Progenitor cell of endocrine pancreas (in vitro differentiated cells): ENCODE results near the gene LBX1. TPM values are rescaled to one million over a fixed set of nuclear protein-coding genes. Genes with fewer than 3 reads are reported as not detected.

Experiments used
- DNase-seq: peaks from one replicate; pipeline ENCODE4 v3.0.0; 2021; ENCODE audit warnings: low spot score; ENCODE audit not compliant: unreplicated experiment
- H3K27ac Mint-ChIP-seq: 2 replicates; pipeline ENCODE4 v1.8.0; 2021; ENCODE audit warnings: mild to moderate bottlenecking, moderate library complexity, mixed read lengths
- H3K27me3 Mint-ChIP-seq: 2 replicates; pipeline ENCODE4 v1.8.0; 2021; ENCODE audit warnings: mixed read lengths
- H3K36me3 Mint-ChIP-seq: 2 replicates; pipeline ENCODE4 v1.8.0; 2022; ENCODE audit warnings: mixed read lengths; ENCODE audit not compliant: insufficient read depth
- H3K4me1 Mint-ChIP-seq: 2 replicates; pipeline ENCODE4 v1.8.0; 2021; ENCODE audit warnings: low read depth, mixed read lengths
- H3K4me3 Mint-ChIP-seq: 2 replicates; pipeline ENCODE4 v1.8.0; 2021; ENCODE audit warnings: low read depth, mild to moderate bottlenecking, moderate library complexity, mixed read lengths
- H3K9me3 Mint-ChIP-seq: 2 replicates; pipeline ENCODE4 v1.8.0; 2021; ENCODE audit warnings: low read depth, mixed read lengths
- total RNA-seq: library from RNA; stranded (reverse); gene quantifications from 2 replicates; pipeline ENCODE4 v1.2.1, GENCODE V29; 2021
- TF ChIP-seq, protein P1 (sequence below): fragments of 200-600 bp; sonication (generic); IDR thresholded peaks from one replicate; pipeline ENCODE4 v1.5.0; 2021; ENCODE audit warnings: antibody characterized with exemption, mild to moderate bottlenecking; ENCODE audit not compliant: unreplicated experiment

Gene LBX1
- total RNA-seq, 1 donor from 2014 or later = not detected

DNA sequence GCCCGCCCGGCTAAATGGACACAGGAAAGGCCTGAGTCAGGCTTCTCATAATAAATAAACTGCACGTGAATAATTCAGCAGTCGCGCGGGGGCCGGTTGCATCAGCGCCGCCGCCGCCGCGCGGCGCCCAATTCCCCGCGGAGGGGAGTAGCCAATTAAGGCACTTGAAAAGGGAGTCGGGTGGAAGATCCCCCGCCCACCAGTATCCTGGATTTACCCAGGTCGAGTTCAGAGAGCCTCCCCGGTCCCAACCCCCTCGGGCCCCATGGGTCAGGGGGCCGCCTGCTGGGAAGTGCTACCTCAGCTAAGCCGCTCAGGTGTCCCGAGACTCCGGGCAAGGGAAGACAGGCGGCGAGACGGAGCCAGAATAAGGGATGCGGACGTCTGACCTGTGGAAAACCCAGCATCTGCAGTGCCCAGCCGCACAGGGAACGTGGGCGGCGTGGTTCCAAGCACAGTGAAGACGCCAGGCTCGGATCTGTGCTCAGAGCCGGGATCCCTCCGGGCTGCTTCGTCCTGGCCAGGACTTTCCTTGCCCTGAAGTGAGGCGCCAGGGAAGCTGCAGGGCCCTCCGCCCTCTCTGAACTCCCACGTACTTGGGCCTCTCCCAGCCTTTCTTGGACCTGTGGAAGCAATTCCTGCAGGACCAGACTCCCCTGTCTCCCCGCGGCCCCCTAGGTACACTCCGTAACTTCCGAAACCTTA, 7.3 kb upstream of the LBX1 start:
- peaks cover 98% of the 10 kb centered on the region for H3K27me3 Mint-ChIP-seq
- H3K9me3 Mint-ChIP-seq = no peaks in the 10 kb centered on the region
- DNase-seq = no peak
- H3K4me1 Mint-ChIP-seq = peaks cover 3% of the 10 kb centered on the region
- H3K27ac Mint-ChIP-seq = no peak overlapping the region
- H3K36me3 Mint-ChIP-seq = no peaks in the 10 kb centered on the region
- H3K4me3 Mint-ChIP-seq = no peak overlapping the region
- TF ChIP-seq, protein P1, sequence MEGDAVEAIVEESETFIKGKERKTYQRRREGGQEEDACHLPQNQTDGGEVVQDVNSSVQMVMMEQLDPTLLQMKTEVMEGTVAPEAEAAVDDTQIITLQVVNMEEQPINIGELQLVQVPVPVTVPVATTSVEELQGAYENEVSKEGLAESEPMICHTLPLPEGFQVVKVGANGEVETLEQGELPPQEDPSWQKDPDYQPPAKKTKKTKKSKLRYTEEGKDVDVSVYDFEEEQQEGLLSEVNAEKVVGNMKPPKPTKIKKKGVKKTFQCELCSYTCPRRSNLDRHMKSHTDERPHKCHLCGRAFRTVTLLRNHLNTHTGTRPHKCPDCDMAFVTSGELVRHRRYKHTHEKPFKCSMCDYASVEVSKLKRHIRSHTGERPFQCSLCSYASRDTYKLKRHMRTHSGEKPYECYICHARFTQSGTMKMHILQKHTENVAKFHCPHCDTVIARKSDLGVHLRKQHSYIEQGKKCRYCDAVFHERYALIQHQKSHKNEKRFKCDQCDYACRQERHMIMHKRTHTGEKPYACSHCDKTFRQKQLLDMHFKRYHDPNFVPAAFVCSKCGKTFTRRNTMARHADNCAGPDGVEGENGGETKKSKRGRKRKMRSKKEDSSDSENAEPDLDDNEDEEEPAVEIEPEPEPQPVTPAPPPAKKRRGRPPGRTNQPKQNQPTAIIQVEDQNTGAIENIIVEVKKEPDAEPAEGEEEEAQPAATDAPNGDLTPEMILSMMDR = no peak

DNA sequence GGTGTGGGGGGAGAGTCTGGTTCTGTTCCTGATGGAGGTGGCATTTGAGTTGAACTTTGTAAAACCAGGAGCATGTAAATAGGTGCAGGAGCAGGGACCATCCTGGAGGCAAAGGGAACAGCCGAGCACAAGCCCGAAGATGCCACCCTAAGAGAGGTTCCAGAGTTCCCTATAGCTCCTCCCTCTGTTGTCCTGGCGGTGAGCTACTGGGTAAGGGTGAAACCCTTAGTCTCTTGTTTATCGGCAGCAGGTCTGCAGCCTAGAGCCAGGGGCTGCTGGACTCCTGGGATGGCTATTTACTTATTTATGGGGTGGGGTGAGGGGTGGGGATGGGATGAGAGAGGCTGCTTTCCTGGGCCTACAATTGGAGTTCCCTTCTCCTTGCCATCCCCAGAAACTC, 6.5 kb upstream of the LBX1 start:
- Mint-ChIP-seq H3K9me3 (no peaks in the 10 kb centered on the region), H3K4me3 (no peak overlapping the region), H3K27me3 (peaks cover 98% of the 10 kb centered on the region), H3K4me1 (peaks cover 3% of the 10 kb centered on the region), H3K36me3 (no peaks in the 10 kb centered on the region), H3K27ac (no peak overlapping the region)
- no peak for DNase-seq
- TF ChIP-seq, protein P1 = no peak

GRCh38 chr10:101234333-101234732, 5.1 kb upstream of the LBX1 start:
- H3K27me3 Mint-ChIP-seq = peaks cover 90% of the 10 kb centered on the region

DNA sequence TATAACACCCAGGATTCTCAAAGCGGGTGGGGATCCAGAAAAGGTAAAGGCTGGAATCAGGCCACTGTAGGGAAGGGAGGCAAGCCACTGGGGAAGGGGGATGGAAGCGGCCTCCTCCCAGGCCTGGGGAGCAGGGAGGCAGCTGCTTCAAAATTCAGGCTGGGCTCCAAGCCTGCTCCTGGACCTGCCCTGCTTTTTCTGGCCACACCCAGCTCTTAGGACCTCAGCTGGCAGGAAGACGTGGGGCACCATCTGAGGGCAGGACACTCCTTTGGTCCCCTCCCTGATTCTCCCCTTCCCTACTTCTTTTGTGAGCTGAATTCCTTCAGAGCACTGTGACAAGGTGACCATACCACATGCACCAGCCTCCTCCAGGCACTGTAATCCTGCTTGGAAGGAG, 4.6 kb upstream of the LBX1 start:
- Mint-ChIP-seq H3K9me3 (no peaks in the 10 kb centered on the region), H3K4me1 (peaks cover 7% of the 10 kb centered on the region), H3K27ac (no peak overlapping the region), H3K4me3 (no peak overlapping the region), H3K36me3 (no peaks in the 10 kb centered on the region), H3K27me3 (peaks cover 90% of the 10 kb centered on the region)
- TF ChIP-seq, protein P1 = no peak
- no peak for DNase-seq

More at GRCh38 chr10:101234333-101234732, 5.1 kb upstream of the LBX1 start:
- H3K27ac Mint-ChIP-seq = no peak overlapping the region
- no peak overlapping the region for H3K4me3 Mint-ChIP-seq
- H3K9me3 Mint-ChIP-seq = no peaks in the 10 kb centered on the region
- H3K4me1 Mint-ChIP-seq = peaks cover 5% of the 10 kb centered on the region
- H3K36me3 Mint-ChIP-seq = no peaks in the 10 kb centered on the region
- TF ChIP-seq, protein P1 = no peak
- DNase-seq = no peak

DNA sequence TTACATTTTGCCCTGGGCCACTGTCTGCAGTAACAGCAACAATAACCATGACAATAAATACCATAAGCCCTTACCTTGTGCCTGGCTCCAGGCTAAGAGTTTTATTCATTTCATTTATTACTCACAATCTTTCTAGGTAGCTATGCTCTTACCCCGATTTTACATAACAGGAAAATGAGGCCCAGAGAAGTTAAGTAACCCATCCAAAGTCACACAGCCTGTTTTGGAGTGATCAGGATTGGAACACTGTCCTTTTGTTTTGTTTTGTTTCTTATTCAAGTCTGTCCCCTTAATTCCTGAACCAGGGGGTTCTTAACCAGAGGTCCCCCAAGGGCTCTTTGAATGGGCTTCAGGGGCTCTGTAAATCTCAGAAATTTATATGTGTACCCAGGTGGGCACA, 4.2 kb upstream of the LBX1 start:
- no peak overlapping the region for H3K27ac Mint-ChIP-seq
- peaks cover 7% of the 10 kb centered on the region for H3K4me1 Mint-ChIP-seq
- TF ChIP-seq, protein P1 = no peak
- H3K9me3 Mint-ChIP-seq = no peaks in the 10 kb centered on the region
- peaks cover 86% of the 10 kb centered on the region for H3K27me3 Mint-ChIP-seq
- no peaks in the 10 kb centered on the region for H3K36me3 Mint-ChIP-seq
- DNase-seq = no peak
- no peak overlapping the region for H3K4me3 Mint-ChIP-seq
